ENCODE data around the gene ABCA13.
A peak's percentile ranks its signal among the peaks of the same experiment; 100 is the strongest.
"Not testable (repeated sequence)": the region's sequence is repeated elsewhere in the genome, so short reads cannot be mapped to it uniquely, and the experiment has no call there.

Gene ABCA13, protein sequence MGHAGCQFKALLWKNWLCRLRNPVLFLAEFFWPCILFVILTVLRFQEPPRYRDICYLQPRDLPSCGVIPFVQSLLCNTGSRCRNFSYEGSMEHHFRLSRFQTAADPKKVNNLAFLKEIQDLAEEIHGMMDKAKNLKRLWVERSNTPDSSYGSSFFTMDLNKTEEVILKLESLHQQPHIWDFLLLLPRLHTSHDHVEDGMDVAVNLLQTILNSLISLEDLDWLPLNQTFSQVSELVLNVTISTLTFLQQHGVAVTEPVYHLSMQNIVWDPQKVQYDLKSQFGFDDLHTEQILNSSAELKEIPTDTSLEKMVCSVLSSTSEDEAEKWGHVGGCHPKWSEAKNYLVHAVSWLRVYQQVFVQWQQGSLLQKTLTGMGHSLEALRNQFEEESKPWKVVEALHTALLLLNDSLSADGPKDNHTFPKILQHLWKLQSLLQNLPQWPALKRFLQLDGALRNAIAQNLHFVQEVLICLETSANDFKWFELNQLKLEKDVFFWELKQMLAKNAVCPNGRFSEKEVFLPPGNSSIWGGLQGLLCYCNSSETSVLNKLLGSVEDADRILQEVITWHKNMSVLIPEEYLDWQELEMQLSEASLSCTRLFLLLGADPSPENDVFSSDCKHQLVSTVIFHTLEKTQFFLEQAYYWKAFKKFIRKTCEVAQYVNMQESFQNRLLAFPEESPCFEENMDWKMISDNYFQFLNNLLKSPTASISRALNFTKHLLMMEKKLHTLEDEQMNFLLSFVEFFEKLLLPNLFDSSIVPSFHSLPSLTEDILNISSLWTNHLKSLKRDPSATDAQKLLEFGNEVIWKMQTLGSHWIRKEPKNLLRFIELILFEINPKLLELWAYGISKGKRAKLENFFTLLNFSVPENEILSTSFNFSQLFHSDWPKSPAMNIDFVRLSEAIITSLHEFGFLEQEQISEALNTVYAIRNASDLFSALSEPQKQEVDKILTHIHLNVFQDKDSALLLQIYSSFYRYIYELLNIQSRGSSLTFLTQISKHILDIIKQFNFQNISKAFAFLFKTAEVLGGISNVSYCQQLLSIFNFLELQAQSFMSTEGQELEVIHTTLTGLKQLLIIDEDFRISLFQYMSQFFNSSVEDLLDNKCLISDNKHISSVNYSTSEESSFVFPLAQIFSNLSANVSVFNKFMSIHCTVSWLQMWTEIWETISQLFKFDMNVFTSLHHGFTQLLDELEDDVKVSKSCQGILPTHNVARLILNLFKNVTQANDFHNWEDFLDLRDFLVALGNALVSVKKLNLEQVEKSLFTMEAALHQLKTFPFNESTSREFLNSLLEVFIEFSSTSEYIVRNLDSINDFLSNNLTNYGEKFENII (N-terminal part only)

DNA sequence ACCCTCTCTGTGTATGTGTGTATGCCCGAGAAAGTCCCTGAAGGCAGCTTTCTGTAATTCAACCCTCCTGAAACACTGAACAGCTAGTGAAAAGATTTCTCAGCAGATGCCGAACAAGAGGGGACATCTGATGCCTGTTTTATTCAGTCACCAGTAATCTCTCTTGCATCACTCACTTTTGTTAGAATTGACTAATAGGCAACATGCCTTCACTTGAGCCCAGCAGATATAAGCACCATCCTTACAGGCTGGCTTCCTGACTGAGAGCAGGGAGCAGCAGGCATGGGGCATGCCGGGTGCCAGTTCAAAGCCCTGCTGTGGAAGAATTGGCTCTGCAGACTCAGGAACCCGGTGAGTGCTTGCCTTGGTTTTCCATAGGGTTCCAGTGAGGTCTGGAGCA, at the start of gene ABCA13:
Gene ABCA13 (plus strand): TSS at position 257 of the 400 bp plus-strand sequence. CDS start 26 bp downstream, at position 283.
- Histone ChIP-seq H3K4me1 (ENCODE audit: control insufficient read depth in 1 of 2, insufficient read depth in 2 of 2, low read length in 2 of 2) (no peaks in the 10 kb centered on the region), H3K9me3 (ENCODE audit: control insufficient read depth in 1 of 2, low read length in 2 of 2) (no peaks in the 10 kb centered on the region), H3K4me3 (ENCODE audit: low read depth in 1 of 2, low read length in 2 of 2) (no peak within 1 kb of the TSS), H3K27me3 (ENCODE audit: low read depth, low read length) (no peaks in the 10 kb centered on the region), H3K27ac (ENCODE audit: low read length) (no peak within 1 kb of the TSS), H3K36me3 (ENCODE audit: control insufficient read depth in 1 of 2, insufficient read depth in 2 of 2, low read length in 2 of 2) (no peaks in the 10 kb centered on the region)

DNA sequence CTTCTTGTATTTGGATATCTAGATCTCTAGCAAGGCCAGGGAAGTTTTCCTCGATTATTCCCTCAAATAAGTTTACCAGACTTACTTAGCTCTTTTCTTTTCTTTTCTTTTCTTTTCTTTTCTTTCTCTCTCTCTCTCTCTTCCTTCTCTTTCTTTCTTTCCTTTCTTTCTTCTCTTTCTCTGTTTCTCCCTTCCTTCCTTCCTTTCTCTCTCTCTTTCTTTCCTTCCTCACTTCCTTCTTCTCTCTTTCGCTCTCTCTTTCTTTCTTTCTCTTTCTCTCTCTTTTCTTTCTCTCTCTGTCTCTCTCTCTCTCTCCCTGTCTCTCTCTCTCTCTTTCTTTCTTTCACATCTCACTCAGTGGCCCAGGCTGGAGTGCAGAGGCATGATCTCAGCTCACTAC, 45.2 kb upstream of the ABCA13 start:
- Histone ChIP-seq H3K9me3 (ENCODE audit: control insufficient read depth in 1 of 2, low read length in 2 of 2) (peaks cover 0 to 4% of the 10 kb centered on the region in 2 donors), H3K27ac (ENCODE audit: low read length) (no peak overlapping the region), H3K4me3 (ENCODE audit: low read depth in 1 of 2, low read length in 2 of 2) (no peak overlapping the region), H3K4me1 (ENCODE audit: control insufficient read depth in 1 of 2, insufficient read depth in 2 of 2, low read length in 2 of 2) (no peaks in the 10 kb centered on the region), H3K27me3 (ENCODE audit: low read depth, low read length) (peaks cover 4% of the 10 kb centered on the region), H3K36me3 (ENCODE audit: control insufficient read depth in 1 of 2, insufficient read depth in 2 of 2, low read length in 2 of 2) (no peaks in the 10 kb centered on the region)

DNA sequence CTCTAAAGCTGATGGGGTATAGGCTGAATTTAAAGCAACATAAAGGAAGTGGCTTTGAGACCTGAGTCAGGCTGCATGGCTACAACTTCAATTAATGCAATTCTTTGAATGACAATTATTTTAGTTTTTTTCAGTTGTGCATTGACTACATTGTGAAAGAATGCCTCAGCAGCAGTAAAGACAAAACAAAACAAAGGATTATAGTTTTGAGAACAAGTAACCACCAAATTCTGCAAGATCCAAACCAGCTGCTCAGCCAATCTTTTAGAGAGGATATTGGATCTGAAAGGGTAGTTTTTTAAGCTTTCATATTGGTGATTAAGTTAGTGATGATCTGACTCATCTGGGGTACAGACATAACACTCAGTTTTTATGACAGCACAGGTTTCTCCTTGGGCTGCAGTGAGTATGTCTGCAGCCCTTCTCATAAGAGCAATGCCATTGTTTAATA, 40.6 kb upstream of the ABCA13 start:
- Histone ChIP-seq H3K4me3 (ENCODE audit: low read depth in 1 of 2, low read length in 2 of 2) (no peak overlapping the region), H3K36me3 (ENCODE audit: control insufficient read depth in 1 of 2, insufficient read depth in 2 of 2, low read length in 2 of 2) (no peaks in the 10 kb centered on the region), H3K9me3 (ENCODE audit: control insufficient read depth in 1 of 2, low read length in 2 of 2) (peaks cover 0 to 4% of the 10 kb centered on the region in 2 donors), H3K4me1 (ENCODE audit: control insufficient read depth in 1 of 2, insufficient read depth in 2 of 2, low read length in 2 of 2) (no peaks in the 10 kb centered on the region), H3K27me3 (ENCODE audit: low read depth, low read length) (peaks cover 4% of the 10 kb centered on the region), H3K27ac (ENCODE audit: low read length) (no peak overlapping the region)

DNA sequence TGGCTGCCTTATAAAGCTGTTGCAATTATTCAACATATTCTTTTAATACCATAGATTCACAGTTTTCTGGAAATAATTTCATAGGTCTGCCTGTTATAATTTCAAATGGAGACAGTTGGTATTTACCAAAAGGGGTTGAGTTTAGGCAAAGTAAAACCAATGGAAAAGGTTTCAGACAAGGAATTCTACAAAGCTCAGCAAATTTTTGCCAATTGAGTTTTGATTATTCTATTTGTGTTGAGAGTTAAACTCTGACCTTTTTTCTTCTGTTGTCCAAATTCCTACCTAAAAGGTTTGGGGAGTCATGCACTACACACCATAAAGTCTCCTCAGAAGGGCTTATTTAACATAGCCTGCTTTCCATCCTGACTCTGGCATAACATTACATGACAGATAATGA, 38.5 kb upstream of the ABCA13 start:
- H3K4me1 ChIP-seq (ENCODE audit: control insufficient read depth in 1 of 2, insufficient read depth in 2 of 2, low read length in 2 of 2), result no peaks in the 10 kb centered on the region
- no peaks in the 10 kb centered on the region for H3K9me3 ChIP-seq (ENCODE audit: control insufficient read depth in 1 of 2, low read length in 2 of 2)
- H3K4me3 ChIP-seq (ENCODE audit: low read depth in 1 of 2, low read length in 2 of 2), result no peak overlapping the region
- no peaks in the 10 kb centered on the region for H3K36me3 ChIP-seq (ENCODE audit: control insufficient read depth in 1 of 2, insufficient read depth in 2 of 2, low read length in 2 of 2)
- no peak overlapping the region for H3K27ac ChIP-seq (ENCODE audit: low read length)
- peaks cover 4% of the 10 kb centered on the region for H3K27me3 ChIP-seq (ENCODE audit: low read depth, low read length)

DNA sequence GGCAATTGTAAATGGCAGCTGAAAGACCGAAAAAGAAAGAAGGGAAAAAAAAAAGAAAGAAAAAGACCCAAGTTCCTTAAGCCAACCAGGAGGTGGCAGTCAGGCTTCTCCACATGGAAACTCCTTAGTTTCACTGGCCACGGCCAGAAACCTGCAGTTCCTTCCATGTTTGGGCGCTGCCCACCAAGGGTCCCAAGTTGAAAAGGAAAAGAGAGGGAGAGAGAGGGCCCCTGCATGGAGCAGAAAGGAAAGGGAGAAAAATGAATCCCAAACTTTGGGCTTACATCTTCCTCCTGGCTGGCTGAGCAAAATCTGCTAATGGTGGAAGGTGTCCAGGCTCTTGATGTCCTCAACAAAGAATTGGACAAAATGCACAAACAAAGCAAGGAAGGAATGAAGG, 31.8 kb upstream of the ABCA13 start:
- H3K27me3 ChIP-seq (ENCODE audit: low read depth, low read length), result no peaks in the 10 kb centered on the region
- no peaks in the 10 kb centered on the region for H3K9me3 ChIP-seq (ENCODE audit: control insufficient read depth in 1 of 2, low read length in 2 of 2)
- H3K27ac ChIP-seq (ENCODE audit: low read length), result no peak overlapping the region
- peaks cover 7 to 8% of the 10 kb centered on the region in 2 donors for H3K4me1 ChIP-seq (ENCODE audit: control insufficient read depth in 1 of 2, insufficient read depth in 2 of 2, low read length in 2 of 2)
- no peaks in the 10 kb centered on the region for H3K36me3 ChIP-seq (ENCODE audit: control insufficient read depth in 1 of 2, insufficient read depth in 2 of 2, low read length in 2 of 2)
- H3K4me3 ChIP-seq (ENCODE audit: low read depth in 1 of 2, low read length in 2 of 2), result no peak overlapping the region

DNA sequence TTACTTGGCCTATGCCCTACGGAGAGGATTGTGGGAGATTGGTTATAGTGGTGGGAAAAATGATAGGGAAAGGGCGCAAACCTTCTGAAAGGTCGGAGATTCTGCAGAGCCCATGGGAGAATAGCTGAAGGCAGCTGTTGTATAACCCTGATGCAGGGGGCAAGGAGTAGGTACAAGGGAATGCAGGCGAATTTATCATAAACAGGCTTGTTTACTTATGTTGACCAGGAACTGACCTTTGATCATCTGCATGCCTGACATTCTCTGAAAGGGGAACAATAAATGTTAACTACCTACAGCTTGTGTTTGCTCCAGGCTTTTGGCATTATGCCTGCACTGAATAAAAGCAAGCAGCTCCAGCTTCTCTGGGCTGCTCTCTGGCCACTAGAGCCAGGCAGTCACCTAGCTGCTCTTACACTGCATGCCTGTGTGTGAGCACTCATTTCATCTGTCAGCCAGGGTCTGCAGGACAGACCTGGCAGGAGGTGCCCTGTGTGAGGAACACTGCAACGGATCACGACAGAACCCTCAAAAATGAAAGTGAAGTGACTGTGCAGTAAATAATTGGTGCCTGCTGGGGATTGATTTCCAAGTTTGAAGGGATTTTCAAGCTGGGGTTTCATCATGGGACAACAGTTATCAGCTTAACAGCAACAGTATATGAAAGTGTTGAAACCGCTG, 31.1 kb upstream of the ABCA13 start:
- Histone ChIP-seq H3K27ac (ENCODE audit: low read length) (peak overlapping the region; percentile 29), H3K4me1 (ENCODE audit: control insufficient read depth in 1 of 2, insufficient read depth in 2 of 2, low read length in 2 of 2) (peaks cover 7 to 8% of the 10 kb centered on the region in 2 donors), H3K9me3 (ENCODE audit: control insufficient read depth in 1 of 2, low read length in 2 of 2) (no peaks in the 10 kb centered on the region), H3K4me3 (ENCODE audit: low read depth in 1 of 2, low read length in 2 of 2) (peak overlapping the region; percentile 5 to 7), H3K27me3 (ENCODE audit: low read depth, low read length) (no peaks in the 10 kb centered on the region), H3K36me3 (ENCODE audit: control insufficient read depth in 1 of 2, insufficient read depth in 2 of 2, low read length in 2 of 2) (no peaks in the 10 kb centered on the region)

DNA sequence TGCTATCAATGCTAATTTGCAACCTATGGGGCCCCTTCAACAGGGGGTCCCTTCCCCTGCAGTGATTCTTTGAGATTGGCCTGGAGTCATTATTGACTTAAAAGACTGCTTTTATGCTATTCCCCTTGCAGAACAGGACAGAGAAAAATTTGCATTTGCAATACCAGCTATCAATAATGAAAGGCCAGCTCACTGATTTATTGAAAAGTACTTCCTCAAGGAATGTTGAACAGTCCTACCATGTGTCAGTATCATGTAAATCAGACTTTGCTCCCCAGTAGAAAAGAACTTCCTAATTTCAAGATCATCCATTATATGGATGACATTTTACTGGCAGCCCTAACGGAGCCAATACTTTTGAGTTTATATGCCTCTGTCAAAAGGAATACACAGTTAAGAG, 29.7 kb upstream of the ABCA13 start:
- Histone ChIP-seq H3K36me3 (ENCODE audit: control insufficient read depth in 1 of 2, insufficient read depth in 2 of 2, low read length in 2 of 2) (no peaks in the 10 kb centered on the region), H3K27me3 (ENCODE audit: low read depth, low read length) (no peaks in the 10 kb centered on the region), H3K27ac (ENCODE audit: low read length) (no peak overlapping the region), H3K9me3 (ENCODE audit: control insufficient read depth in 1 of 2, low read length in 2 of 2) (no peaks in the 10 kb centered on the region), H3K4me1 (ENCODE audit: control insufficient read depth in 1 of 2, insufficient read depth in 2 of 2, low read length in 2 of 2) (peaks cover 7 to 8% of the 10 kb centered on the region in 2 donors), H3K4me3 (ENCODE audit: low read depth in 1 of 2, low read length in 2 of 2) (no peak overlapping the region)

DNA sequence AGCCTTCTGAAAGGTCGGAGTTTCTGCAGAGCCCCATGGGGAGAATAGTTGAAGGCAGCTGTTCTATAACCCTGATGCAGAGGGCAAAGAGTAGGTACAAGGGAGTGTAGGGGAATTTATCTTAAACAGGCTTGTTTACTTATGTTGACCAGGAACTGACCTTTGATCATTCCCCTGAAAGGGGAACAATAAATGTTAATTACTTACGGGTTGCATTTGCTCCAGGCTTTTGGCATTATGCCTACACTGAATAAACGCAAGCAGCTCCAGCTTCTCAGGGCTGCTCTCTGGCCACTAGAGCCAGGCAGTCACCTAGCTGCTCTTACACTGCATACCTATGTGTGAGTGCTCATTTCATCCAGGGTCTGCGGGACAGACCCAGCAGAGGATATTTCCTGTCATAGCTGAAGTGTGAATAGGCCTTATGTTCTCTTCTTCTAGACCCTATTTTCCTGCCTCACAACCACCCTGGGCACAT, 26.9 kb upstream of the ABCA13 start:
- no peaks in the 10 kb centered on the region for H3K9me3 ChIP-seq (ENCODE audit: control insufficient read depth in 1 of 2, low read length in 2 of 2)
- H3K27ac ChIP-seq (ENCODE audit: low read length), result no peak overlapping the region
- H3K4me1 ChIP-seq (ENCODE audit: control insufficient read depth in 1 of 2, insufficient read depth in 2 of 2, low read length in 2 of 2), result peaks cover 7 to 8% of the 10 kb centered on the region in 2 donors

DNA sequence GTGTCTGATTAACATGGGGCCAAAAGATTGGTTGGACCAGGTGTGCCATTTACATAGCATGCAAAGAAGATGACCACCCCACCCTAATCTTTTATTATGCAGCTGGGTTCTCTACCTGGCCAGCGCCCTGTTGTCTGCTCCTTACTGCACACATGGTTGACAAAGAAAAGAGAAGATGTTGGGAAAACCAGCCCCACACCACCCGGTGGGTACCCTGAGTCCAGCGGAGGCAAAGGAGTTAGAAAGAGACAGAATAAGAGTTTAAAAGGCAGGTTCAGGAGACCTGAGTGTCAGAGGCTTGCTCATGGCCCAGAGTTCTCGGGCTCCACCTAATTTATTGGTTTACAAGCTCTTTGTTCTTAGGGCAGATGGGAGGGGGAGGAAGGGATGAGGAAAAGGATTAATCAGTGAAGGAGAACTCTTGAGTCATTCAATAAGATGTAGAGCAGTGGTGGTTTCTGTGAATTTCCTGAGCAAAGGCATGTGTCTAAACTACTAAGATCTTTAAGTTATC, 24.1 kb upstream of the ABCA13 start:
- Histone ChIP-seq H3K27ac (ENCODE audit: low read length) (no peak overlapping the region), H3K27me3 (ENCODE audit: low read depth, low read length) (no peaks in the 10 kb centered on the region), H3K4me1 (ENCODE audit: control insufficient read depth in 1 of 2, insufficient read depth in 2 of 2, low read length in 2 of 2) (no peaks in the 10 kb centered on the region), H3K4me3 (ENCODE audit: low read depth in 1 of 2, low read length in 2 of 2) (no peak overlapping the region), H3K36me3 (ENCODE audit: control insufficient read depth in 1 of 2, insufficient read depth in 2 of 2, low read length in 2 of 2) (no peaks in the 10 kb centered on the region), H3K9me3 (ENCODE audit: control insufficient read depth in 1 of 2, low read length in 2 of 2) (no peaks in the 10 kb centered on the region)

More for the DNA sequence above, 26.9 kb upstream of the ABCA13 start:
- Histone ChIP-seq H3K4me3 (ENCODE audit: low read depth in 1 of 2, low read length in 2 of 2) (no peak overlapping the region), H3K27me3 (ENCODE audit: low read depth, low read length) (no peaks in the 10 kb centered on the region), H3K36me3 (ENCODE audit: control insufficient read depth in 1 of 2, insufficient read depth in 2 of 2, low read length in 2 of 2) (no peaks in the 10 kb centered on the region)

DNA sequence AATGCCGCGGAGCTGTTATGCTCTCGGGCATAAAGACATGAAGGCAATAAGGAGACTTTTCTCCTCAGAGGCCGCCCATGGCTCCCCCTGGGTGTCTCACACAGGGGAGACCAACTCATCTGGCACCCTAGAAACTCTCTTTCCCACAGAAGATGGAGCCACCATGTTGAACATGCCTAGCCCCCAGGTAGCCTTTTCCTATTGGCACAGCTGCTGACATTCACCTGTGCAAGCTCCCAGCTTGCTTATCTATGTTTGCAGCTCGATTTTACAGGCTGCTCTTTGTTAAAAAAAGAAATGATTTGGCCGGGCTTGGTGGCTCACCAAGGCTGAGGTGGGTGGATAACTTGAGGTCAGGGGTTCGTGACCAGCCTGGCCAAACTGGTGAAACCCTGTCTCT, 23.6 kb upstream of the ABCA13 start:
- H3K9me3 ChIP-seq (ENCODE audit: control insufficient read depth in 1 of 2, low read length in 2 of 2); H3K36me3 ChIP-seq (ENCODE audit: control insufficient read depth in 1 of 2, insufficient read depth in 2 of 2, low read length in 2 of 2); H3K4me3 ChIP-seq (ENCODE audit: low read depth in 1 of 2, low read length in 2 of 2); H3K27ac ChIP-seq (ENCODE audit: low read length); H3K27me3 ChIP-seq (ENCODE audit: low read depth, low read length); H3K4me1 ChIP-seq (ENCODE audit: control insufficient read depth in 1 of 2, insufficient read depth in 2 of 2, low read length in 2 of 2): not testable (repeated sequence)
